NCI-H146 (cell line): Measurements from ENCODE around the gene RMP24.
"Not testable (repeated sequence)": the region's sequence is repeated elsewhere in the genome, so short reads cannot be mapped to it uniquely, and the experiment has no call there.

Experiments
- DNase-seq: peaks from one replicate; lab custom pipeline; 2025; lab: John Stamatoyannopoulos, UW

Gene RMP24

DNA sequence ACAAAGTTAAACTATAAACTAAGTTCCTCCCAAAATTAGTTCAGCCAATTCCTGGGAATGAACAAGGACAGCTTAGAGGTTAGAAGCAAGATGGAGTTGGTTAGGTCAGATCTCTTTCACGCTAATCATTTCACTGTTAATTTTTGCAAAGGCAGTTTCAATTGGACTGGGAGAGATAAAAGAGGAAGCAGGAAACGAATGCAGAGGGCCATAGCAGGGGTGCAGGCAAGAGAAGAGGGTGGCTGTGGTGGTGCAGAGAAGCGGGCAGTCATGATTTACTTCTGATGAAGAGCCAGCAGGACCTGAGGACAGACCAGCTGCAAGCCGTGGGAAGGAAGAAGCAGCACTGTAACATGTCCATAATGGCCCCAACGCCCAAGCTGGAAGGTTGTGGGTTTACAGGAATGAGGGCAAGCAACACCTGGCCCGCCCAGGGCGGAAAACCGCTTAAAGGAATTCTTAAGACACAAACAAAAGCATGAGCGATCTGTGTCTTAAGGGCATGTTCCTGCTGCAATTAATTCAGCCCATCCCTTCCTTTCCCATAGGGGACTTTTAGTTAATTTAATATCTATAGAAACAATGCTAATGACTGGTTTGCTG lies 4.1 kb upstream of the RMP24 start:
- no peak for DNase-seq

DNA sequence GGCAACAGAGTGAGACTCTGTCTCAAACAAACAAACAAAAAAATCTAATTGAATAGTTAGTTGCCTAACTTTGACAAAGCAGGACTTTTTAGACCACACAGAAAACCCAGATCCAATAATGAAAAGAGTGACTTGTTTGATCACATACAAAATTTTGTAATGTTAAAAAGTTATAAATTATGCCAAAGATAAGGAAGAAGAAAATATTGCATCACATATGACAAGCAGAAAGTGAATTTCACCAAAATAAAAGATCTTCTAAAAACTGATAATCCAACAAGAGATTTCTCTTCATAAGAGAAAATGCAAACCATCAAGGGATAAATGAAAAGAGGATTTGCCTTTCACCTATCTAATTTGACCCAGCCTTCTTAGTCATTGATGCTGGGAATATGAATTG lies 2.8 kb upstream of the RMP24 start:
- DNase-seq = no peak

DNA sequence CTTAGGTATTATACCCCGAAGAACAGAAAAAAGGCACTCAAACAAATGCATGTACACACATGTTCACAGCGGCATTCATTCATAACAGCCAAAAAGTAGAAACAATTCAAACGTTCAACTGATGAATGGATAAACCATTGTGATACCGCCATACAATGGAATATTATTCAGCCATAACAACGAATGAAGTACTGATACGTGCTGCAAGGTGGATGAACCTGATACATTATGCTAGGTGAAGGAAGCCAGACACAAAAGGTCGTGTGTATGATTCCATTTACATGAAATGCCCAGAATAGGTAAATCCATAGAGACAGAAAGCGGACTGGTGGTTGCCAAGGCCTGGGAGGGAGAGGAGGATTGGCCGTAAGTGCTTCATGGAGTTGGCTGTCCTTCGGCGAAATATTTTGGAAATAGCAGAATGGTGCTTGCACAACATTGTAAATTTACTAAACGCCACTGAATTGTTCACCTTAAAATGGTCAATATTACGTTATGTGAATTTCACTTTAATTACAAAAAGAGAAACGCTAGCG lies 750 bp upstream of the RMP24 start:
- peak; percentile 75 for DNase-seq

DNA sequence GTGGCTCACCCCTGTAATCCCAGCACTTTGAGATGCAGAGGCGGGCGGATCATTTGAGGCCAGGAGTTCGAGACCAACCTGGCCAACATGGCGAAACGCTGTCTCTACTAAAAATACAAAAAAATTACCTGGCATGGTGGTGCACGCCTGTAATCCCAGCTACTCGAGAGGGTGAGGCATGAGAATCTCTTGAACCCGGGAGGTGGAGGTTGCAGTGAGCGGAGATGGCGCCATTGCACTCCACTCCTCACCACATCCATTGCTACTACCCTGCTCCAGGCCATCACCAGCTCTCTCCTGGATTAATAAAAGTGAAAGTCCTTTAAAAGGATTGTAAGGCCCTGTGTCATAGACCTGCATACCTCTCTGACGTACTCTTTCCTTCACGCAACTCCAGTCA lies 1.2 kb downstream of the RMP24 start:
- DNase-seq = no peak

DNA sequence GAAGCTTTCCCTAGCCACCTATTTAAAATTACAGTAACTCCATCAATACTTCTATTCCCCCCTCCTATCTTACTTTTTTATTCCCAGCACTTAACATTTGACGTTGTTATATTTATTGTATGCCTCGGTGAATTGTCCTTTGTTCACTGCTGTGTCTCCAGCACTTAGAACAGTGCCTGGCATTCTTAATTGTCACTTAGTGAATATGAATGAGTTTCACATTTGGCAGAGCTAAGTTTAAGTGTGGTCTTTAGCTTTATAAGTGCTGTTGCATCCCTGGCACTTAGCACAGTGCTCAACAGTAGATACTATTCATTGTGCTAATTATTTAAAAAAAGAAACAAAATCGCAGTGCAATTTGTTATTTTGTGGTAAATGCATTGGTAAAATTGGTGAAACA lies 1.7 kb downstream of the RMP24 start:
- DNase-seq = no peak

DNA sequence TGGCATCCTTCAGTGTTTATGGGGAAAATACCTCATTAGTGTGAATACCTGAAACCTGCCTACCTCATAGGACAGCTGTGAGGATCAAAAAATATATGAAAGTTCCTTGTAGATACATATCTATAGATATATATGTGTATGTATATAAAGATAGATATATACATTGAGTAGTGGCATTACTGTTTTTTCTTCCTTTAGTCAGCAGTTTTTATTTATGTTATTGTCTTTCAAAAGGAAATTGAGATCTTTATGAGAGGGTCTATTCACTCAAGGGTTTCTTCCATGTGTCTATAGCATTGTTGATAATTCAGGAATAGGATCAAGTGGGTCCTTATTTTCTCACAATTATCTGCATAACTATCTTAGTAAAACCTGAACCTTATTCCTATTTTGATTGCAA lies 6.6 kb downstream of the RMP24 start:
- DNase-seq = no peak

DNA sequence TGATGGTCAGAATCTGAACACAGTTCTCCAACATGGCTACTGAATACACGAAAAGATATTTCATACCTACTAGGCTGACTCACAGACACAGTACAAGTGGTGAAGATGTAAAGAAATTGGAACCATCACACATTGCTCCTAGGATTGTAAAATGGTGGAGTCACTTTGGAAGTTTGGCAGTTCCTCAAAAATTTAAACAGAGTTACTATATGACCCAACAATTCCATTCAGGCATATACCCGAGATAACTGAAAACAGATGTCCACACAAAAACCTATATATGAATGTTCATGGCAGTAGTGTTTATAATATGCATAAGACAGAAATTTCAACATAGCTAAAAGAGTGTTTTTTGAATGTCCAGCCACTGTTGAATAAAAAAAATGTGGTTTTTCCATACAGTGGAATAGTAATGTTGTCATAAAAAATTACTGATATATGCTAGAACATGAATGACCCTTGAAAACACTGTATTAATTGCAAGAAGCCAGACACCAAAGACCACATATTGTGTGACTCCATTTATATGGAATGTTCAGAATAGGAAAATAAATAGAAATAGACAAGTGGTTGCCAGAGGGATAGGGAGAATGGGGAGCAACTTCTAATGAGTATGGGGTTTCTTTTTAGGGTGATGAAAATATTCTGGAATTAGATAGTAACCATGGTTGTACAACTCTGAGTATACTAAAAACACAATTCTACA lies 10.1 kb downstream of the RMP24 start:
- DNase-seq = no peak

DNA sequence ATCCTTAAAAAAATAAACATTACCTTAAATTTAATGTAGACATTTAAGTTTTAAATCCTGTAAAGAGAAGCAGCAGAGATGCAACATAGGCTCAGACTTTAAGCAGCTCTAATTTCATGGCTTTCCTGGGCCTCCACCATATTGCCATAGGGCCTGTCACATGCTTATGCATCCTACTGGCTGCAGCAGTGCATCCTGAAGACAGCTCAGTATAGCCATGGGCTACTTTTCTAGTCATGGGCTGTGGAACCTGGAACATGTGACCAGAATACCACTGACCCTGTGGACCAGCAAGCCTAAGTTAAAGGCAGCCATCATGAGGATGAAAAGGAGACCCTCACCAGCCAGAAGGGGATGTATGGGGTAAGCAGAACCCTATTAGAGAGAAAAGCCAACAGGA lies 10.7 kb downstream of the RMP24 start:
- no peak for DNase-seq

DNA sequence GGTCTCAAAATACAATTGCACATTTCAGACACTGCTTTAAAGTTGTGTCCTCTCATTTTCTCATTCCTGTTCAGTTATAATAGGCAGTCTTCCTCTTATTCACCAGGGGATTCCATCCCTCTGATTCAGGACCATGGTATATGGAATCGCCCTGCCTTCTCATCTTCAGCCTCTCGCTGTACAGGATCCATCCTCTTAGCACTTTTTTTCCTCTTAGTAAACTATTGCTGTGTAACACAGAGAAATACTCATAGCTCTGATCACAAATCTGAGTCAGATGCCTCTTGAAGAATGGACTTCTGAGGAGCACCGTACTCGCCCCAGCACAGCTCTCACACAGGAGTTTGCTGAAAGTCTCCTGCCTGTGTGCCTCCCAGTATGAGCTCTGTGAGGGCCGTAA lies 11.3 kb downstream of the RMP24 start:
- no peak for DNase-seq

DNA sequence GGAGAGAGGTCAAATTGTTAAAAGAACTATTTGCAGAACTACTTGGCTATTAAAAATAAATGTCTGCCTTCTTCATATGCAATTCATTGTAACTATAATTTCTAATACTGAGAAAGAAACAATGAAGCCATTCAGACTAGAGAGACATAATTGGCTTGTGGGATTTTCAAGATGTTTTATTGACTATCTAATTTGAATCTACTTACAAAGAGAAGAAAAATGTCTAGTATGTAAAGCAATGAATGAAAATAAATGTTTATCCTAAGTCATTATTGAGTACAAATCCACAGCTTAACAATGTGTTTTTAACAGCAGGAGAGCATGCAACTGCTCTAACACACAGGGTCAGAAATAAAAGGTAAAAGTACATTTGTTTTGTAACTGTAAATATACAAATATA lies 19.2 kb downstream of the RMP24 start:
- DNase-seq = no peak

DNA sequence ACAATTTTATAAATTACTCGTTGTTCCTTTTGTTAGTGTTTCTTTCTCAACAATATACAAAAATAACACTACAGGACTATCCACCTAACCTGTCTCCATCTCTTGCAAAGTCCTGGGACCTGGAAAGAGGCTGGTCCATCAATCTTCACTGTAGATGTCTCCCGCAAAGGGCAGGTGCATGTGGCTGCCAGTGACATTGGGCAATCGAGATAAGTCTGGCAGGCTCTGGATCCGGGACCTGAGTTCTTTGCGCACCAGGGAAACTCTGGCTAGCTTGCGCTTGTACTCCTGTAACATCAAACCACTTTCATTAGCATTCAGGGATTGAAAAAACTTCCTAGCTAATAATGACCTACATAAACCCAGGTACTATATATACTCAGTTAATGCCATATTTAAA lies 20.5 kb downstream of the RMP24 start:
- DNase-seq = no peak

DNA sequence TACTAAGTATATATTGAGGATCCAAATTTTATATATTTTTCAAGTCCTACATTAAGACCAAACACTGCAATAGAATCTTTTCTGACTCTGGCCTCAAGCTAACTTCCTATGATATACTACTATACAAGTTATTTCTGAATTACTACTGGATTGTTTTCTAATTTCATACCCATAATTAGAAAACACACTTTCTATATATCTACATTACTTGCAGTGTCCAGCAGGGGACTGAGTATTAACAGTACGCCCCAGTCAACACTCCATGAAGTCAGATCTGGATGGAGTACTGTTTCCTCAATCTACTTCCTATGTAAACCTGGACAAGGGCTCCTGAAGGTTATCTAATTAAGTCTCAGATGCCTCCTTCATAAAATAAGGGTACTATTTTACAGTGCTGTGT lies 26.5 kb downstream of the RMP24 start:
- no peak for DNase-seq

DNA sequence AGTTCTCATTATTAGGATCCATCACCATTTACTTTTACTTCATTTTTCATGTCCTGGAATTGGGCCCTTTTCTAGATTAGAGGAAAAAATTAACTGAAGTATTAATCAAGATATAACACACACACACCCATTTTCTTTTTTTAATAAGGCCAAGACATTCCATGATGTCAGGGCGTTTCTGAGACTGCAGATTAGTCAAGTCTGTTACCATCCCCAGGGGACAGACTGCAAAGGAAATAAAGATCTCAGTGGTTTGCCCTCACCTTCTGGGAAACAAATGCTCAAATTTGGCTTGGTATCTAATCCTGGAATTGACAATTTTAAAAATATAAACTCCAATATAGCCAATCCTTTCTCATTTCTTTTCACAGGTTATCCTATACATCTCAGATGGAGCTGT lies 27.4 kb downstream of the RMP24 start:
- DNase-seq = no peak

DNA sequence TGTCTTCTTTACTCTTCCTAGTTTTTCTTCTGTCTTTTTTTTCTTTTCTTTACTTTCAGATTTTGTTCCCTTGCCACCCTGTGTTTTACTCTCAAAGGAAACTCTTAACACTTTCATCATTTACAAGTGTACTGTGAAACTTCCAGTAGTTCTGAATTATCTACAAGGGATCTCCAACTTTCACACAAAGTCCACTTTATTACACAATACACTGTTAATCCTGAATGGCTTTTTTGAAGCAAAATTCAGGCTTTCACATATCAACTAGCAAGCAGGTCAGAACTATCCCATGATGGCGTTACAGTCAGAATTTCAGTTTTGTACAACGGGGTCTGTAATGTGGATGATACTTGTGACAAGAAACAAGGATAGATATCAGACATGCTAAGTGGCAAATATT lies 34.5 kb downstream of the RMP24 start:
- no peak for DNase-seq

DNA sequence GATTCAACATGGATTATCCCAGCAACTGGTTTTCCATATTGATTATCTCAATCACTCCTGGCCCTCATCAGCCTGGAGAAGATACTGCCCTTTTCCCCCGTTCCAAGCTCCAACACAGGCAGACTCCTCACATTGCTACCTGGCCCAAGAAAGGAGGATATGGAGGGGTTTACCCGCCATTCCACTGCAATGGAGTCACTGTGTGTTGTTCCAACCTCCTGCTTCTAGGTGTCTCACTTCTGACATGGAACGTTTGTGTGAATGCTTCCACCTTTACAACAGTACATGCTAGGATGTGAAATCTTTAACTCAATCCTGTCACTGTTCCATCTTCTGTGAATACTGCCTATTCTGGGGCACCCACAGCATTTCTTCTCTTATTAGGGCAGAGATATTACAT lies 36.7 kb downstream of the RMP24 start:
- DNase-seq = no peak

DNA sequence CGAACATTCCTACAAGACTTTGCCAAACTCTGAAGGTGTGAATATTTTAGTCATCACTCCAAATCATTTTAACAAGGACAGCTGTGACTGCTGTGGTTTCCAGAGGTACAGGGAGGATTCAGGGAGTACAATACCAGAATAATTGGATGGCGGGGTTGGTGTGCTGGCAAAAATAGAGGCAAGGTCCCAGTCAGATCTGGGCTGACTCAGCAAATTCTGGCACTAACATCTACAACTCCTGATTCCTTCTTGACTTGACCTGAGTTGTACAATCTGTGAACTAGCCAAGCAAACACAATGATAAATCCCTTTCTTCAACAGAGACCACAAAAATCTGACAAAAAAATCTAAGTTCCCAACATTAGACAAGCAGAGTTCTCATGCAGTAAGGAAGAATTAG lies 40.4 kb downstream of the RMP24 start:
- no peak for DNase-seq

DNA sequence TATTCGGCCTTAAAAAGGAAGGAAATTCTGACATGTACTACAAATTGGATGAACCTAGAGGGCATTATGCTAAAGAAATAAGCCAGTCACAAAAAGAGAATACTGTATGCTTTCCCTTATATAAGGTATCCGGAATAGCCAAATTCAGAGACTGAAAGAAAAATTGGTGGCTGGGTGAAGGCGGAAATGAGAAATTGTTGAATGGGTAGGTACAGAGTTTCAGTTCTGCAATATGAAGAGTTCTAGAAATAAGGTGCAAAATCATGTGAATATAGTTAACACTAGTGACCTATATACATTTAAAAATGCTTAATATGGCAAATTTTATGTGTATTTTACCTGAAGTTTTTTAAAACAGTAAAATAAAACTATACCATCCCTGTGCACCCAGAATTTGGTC lies 43.1 kb downstream of the RMP24 start:
- no peak for DNase-seq

DNA sequence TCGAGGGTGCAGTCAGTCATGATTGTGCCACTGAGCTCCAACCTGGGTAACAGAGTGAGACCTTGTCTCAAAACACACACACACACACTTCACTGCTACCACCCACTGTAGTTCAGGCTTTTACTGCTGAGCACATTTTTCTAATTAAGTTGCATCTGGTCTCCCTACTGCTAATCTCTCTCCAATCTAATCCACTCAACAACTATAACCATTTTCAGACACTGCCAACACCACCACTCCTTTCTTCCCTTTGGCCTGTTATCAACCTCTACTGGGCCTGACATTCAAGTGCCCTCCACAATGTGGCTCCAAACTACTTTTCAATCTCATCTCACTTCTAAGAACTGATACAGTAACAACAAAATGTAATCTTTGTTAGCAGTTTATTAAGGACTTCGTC lies 44.8 kb downstream of the RMP24 start:
- DNase-seq = no peak

DNA sequence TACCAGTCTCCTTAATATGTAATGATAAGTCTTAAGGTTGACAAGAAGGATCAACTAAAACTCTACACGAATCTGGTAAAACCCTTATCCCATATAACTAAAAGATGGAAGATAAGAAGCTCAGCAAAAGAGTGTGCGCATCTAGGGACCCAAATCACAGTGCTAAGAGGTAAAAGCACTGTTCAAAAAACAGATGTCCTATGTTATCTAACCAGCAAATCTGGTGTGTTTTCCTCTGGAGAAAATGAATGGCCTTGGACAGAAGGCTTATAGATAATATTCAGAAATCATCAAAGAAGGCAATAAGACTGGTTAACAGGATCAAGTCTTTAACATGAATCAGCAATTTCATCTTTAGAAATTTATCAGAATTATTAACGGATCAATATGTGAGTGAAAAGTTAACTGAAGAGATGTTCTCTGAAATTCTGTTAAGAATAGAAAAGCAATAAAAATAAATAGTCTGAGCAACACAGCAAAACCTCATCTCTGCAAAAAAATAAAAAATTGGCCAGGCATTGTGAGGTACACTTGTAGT lies 47.8 kb downstream of the RMP24 start:
- no peak for DNase-seq

DNA sequence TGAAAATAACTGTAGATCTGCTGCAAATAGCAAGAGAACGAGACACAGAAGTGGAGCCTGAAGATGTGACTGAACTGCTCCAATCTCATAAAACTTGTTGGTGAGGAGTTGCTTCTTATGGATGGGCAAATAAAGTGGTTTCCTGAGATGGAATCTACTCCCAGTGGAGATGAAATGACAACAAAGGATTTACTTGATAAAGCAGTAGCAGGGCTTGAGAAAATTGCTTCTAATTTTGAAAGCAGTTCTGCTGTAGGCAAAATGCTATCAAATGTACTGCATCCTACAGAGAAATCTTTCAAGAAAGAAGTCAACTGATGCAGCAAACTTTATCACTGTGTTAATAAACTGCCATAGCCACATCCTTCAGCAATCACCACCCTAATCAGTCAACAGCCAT lies 50.9 kb downstream of the RMP24 start:
- DNase-seq = no peak

DNA sequence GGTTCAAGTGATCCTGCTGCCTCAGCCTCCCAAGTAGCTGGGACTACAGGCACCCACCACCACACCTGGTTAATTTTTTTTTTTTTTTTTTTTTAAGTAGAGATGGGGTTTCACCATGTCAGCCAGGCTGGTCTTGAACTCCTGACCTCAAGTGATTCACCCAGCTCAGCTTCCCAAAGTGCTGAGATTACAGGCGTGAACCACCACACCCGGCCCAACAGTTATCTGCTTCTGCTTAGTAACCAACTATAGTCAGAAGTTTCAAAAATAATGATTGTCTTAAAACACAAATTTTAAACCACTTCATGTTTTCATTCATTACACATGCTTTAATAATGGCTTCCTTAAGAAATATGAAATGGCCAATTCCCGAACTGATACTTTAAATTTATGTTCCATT lies 51.8 kb downstream of the RMP24 start:
- not testable (repeated sequence) for DNase-seq

DNA sequence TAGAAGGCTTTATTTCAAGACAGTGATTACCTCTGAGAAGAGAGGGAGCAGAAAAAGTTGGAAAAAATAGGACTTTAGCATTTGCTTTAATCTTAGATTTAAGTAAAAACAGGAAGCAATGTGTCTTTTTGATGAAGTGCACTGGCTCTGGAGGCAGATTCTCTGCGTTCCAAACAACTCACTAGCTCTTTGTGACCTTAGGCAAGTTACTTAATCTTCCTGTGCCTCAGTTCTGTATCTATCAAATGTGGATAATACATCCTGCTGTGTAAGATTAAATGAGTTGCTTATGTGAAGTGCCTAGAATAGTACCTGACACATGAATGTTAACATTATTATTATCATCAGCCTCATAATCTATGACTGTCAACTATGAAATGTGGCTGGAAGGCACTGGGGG lies 52.5 kb downstream of the RMP24 start:
- DNase-seq = no peak

DNA sequence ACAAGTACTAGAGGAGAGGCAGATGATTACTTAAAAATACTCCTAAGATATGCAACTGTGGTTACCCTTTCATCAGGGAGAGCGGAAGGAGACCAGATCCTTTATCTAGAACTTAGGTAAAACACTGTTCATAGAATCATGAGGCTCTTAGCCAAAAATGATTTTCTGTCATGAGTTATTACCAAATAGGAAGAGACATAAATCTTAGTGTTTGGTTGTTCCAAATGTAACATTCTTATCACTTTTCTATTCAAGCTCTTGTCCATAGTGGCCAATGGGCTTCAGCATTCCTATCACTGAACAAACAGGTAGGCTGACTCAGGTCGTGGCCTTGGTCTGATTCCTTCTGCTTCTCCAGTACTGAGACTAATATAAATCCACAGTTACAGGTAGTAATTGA lies 56.4 kb downstream of the RMP24 start:
- peak; percentile 18 for DNase-seq
